Gastrocnemius medialis (tissue), 4 donors: Measurements from ENCODE around the gene PHF13. TPM values are rescaled to one million over a fixed set of nuclear protein-coding genes. Genes with fewer than 3 reads are reported as not detected.
A peak's percentile ranks its signal among the peaks of the same experiment; 100 is the strongest.

Experiments
- ATAC-seq, 2 donors: fragments of 150-250 bp; one replicate each; pipeline ENCODE4 v1.9.1; 2016
- DNase-seq, 2 donors: peaks; one replicate each; pipeline ENCODE4 v3.0.0-alpha.2; 2019
- H3K27ac ChIP-seq, 4 donors: fragments of 200-600 bp; sonication (generic); 1 replicate in 1 of 4; 2 replicates in 3 of 4; pipeline ENCODE4 v1.5.1; 2016 to 2018; ENCODE audit warnings: mild to moderate bottlenecking in 2 of 4, moderate library complexity in 1 of 4
- H3K27me3 ChIP-seq, 3 donors: fragments of 200-600 bp; sonication (generic) in 2 of 3; 1 replicate in 1 of 3; 2 replicates in 2 of 3; pipeline versions ENCODE4 v1.5.1 to v1.6.0; 2016 to 2019; ENCODE audit warnings: mild to moderate bottlenecking in 1 of 3, moderate library complexity in 1 of 3
- H3K36me3 ChIP-seq, 2 donors: fragments of 200-600 bp; sonication (generic) in 1 of 2; one replicate each; pipeline ENCODE4 v1.5.1; 2017 to 2018
- H3K4me1 ChIP-seq, 2 donors: fragments of 200-600 bp; sonication (generic) in 1 of 2; one replicate each; pipeline ENCODE4 v1.5.1; 2016 to 2017; ENCODE audit warnings: mild to moderate bottlenecking in 2 of 2
- H3K4me3 ChIP-seq, 4 donors: fragments of 200-600 bp; sonication (generic) in 3 of 4; 1 replicate in 1 of 4; 2 replicates in 3 of 4; pipeline ENCODE4 v1.5.1; 2016 to 2019; ENCODE audit warnings: mild to moderate bottlenecking in 2 of 4
- H3K9me3 ChIP-seq, 3 donors: fragments of 200-600 bp; sonication (generic) in 2 of 3; 1 replicate in 1 of 3; 2 replicates in 2 of 3; pipeline ENCODE4 v1.5.1; 2016 to 2019
- POLR2A ChIP-seq, 2 donors: fragments of 450-650 bp; IDR thresholded peaks; one replicate each; pipeline ENCODE4 v1.6.1; 2017; ENCODE audit warnings: antibody characterized with exemption in 2 of 2, mild to moderate bottlenecking in 2 of 2, moderate library complexity in 2 of 2
- in situ Hi-C, 4 donors: fragments of 200-750 bp; cut with MboI; loops; one replicate each; pipeline versions ENCODE4 v1.15.0 to v1.8.0; 2017; ENCODE audit warnings: low sequenced_read_pairs in 4 of 4
- intact Hi-C: fragments of 100-400 bp; cut with DNase I; formaldehyde crosslinking; loops from one replicate; pipeline ENCODE4 v1.15.1; 2023; ENCODE audit warnings: low total_unique reads
- total RNA-seq, 4 donors: library from RNA; depleted of rRNA; stranded (reverse); fragments of >200 nt; gene quantifications; one replicate each; pipeline versions ENCODE4 v1.1.0 to v1.2.3, GENCODE V29; 2016
- TF ChIP-seq, protein P1 (sequence below), 5 experiments: fragments of 450-650 bp in 3 of 5; fragments of 200-600 bp in 2 of 5; sonication (generic) in 2 of 5; IDR thresholded peaks in 4 of 5; conservative IDR thresholded peaks in 1 of 5; 1 replicate in 4 of 5; 2 replicates in 1 of 5; pipeline ENCODE4 v1.5.1; 2016 to 2019; ENCODE audit warnings: antibody characterized with exemption in 5 of 5, mild to moderate bottlenecking in 3 of 5, moderate library complexity in 3 of 5

Gene PHF13
- 1 to 10 TPM; 4.7 to 8.5 (median 5.3) TPM for total RNA-seq

- intact Hi-C loops (loop anchor here (1.0 kb wide), 3 partner anchors 10 to 34 kb away; partner anchors contain the start of gene ZBTB48), in situ Hi-C loops (no loop called here)
- no peaks in the 10 kb centered on the region for H3K9me3 ChIP-seq
- H3K27me3 ChIP-seq = no peaks in the 10 kb centered on the region
- H3K27ac ChIP-seq = peak within 1 kb of the TSS; percentile 97 to 100 (median 98)
- peaks cover 35 to 37% of the 10 kb centered on the region in 2 donors for H3K4me1 ChIP-seq
- peak within 1 kb of the TSS; percentile 90 to 100 (median 95) for H3K4me3 ChIP-seq
- no peaks in the 10 kb centered on the region for H3K36me3 ChIP-seq
- TF ChIP-seq POLR2A (IDR thresholded peaks at IDR 0.05) = peak; percentile 89
- TF ChIP-seq, protein P1, sequence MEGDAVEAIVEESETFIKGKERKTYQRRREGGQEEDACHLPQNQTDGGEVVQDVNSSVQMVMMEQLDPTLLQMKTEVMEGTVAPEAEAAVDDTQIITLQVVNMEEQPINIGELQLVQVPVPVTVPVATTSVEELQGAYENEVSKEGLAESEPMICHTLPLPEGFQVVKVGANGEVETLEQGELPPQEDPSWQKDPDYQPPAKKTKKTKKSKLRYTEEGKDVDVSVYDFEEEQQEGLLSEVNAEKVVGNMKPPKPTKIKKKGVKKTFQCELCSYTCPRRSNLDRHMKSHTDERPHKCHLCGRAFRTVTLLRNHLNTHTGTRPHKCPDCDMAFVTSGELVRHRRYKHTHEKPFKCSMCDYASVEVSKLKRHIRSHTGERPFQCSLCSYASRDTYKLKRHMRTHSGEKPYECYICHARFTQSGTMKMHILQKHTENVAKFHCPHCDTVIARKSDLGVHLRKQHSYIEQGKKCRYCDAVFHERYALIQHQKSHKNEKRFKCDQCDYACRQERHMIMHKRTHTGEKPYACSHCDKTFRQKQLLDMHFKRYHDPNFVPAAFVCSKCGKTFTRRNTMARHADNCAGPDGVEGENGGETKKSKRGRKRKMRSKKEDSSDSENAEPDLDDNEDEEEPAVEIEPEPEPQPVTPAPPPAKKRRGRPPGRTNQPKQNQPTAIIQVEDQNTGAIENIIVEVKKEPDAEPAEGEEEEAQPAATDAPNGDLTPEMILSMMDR (IDR thresholded peaks at IDR 0.05 in 4 of 5, conservative IDR thresholded peaks at IDR 0.05 in 1 of 5) = peak in 1 of 5 experiments; percentile 11
- DNase-seq = peak; percentile 99 to 100
- ATAC-seq = peak; percentile 81
Measured at GRCh38 chr1:6613361-6614018, at the start of gene PHF13. Gene PHF13 (plus strand): TSS chr1:6613731. CDS start chr1:6614067, 336 bp downstream.

DNA sequence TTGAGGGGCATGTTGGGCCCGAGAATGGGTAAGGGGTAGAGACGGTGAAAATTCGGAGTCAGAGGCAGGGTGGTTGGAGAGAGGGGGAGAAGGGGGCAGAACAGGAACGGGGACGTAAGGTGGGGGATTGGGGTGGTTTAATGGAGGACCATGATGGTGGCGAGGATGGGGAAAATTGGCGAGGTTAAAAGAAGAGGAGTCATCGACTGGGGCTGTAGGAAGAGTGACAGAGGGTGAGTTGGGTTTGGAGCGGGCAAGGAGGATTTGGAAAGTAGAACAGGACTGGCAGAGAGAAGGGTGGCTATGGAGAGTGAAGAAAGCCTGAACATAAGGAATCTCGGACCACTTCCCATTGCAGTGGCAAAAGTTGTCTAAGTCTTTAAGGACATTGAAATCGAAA, 44.5 kb upstream of the PHF13 start:
- Histone ChIP-seq H3K9me3 (no peaks in the 10 kb centered on the region), H3K27me3 (no peaks in the 10 kb centered on the region), H3K4me1 (no peaks in the 10 kb centered on the region), H3K36me3 (no peaks in the 10 kb centered on the region), H3K4me3 (no peak overlapping the region), H3K27ac (no peak overlapping the region)
- no peak for TF ChIP-seq POLR2A (IDR thresholded peaks at IDR 0.05)
- intact Hi-C loops = no loop called here
- in situ Hi-C loops = no loop called here
- no peak for DNase-seq
- ATAC-seq = no peak

DNA sequence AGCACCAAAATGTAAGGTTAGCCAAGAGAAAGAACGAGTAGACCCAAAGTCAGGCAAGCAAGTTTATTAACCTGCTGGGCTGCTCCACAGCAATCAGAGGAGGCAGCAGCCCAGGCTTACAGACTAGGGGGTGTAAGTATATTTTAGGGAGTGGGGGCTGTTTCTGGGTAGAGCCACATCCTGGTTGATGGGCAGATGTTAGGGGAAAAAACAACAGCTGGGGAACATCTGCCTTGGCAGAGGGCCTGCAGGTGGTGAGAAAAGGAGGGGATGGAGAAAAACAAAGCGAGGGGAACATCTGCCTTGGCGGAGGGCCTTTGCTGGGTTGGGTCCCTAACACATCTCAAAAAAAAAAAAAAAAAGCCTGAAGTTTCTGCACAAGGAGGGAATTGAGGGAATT, 43.4 kb upstream of the PHF13 start:
- DNase-seq (no peak), ATAC-seq (no peak)
- no peaks in the 10 kb centered on the region for H3K36me3 ChIP-seq
- H3K27ac ChIP-seq = no peak overlapping the region
- H3K4me1 ChIP-seq = no peaks in the 10 kb centered on the region
- H3K9me3 ChIP-seq = no peaks in the 10 kb centered on the region
- no peaks in the 10 kb centered on the region for H3K27me3 ChIP-seq
- TF ChIP-seq POLR2A (IDR thresholded peaks at IDR 0.05) = no peak
- TF ChIP-seq, protein P1 (IDR thresholded peaks at IDR 0.05 in 4 of 5, conservative IDR thresholded peaks at IDR 0.05 in 1 of 5) = no peak
- intact Hi-C loops (no loop called here), in situ Hi-C loops (loop anchor here in 1 of 4 donors (10.0 kb wide), 1 partner anchor 65 kb away; no protein-coding TSS in a partner anchor)
- H3K4me3 ChIP-seq = no peak overlapping the region

- Histone ChIP-seq H3K4me3 (no peak overlapping the region), H3K4me1 (no peaks in the 10 kb centered on the region), H3K36me3 (no peaks in the 10 kb centered on the region), H3K27me3 (no peaks in the 10 kb centered on the region), H3K9me3 (no peaks in the 10 kb centered on the region), H3K27ac (no peak overlapping the region)
- ATAC-seq (no peak), DNase-seq (no peak)
- no peak for TF ChIP-seq POLR2A (IDR thresholded peaks at IDR 0.05)
- TF ChIP-seq, protein P1 (IDR thresholded peaks at IDR 0.05 in 4 of 5, conservative IDR thresholded peaks at IDR 0.05 in 1 of 5) = no peak
- in situ Hi-C loops = loop anchor here in 1 of 4 donors (10.0 kb wide), 1 partner anchor 64 kb away; no protein-coding TSS in a partner anchor
- intact Hi-C loops = no loop called here
Measured at GRCh38 chr1:6570987-6571386, 42.5 kb upstream of the PHF13 start.

DNA sequence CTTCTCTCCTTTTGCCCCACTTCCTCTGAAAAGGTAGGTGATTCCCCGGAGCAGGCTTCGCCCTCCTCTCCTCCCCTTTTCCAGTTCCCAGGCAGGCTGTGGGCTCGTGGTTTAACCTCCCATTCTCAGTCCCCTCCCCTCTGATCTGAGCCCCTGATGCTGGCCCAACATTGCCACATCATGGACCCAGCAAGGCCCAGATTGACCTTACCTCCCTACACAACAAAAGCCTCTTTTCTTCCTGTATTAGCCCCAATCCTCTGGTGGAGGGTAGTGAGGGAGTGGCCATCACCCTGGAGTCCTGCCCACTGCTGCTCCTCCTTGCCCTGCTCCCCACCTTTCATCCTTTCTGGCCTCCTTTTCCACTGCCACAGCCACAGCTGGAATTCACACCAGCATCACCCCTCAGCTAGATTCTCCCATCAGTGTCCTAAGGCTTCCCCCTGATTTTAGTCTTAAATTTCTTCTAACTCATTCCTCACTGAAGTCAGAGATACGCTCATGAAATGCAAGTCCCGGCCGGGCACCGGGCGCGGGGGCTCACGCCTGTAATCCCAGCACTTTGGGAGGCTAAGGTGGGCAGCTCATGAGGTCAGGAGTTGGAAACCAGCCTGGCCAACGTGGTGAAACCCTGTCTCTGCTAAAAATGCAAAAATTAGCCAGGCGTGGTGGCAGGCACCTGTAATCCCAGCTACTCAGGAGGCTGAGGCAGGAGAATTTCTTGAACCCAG, 40.7 kb upstream of the PHF13 start:
- H3K27me3 ChIP-seq = no peaks in the 10 kb centered on the region
- no peaks in the 10 kb centered on the region for H3K36me3 ChIP-seq
- H3K4me3 ChIP-seq = no peak overlapping the region
- no peaks in the 10 kb centered on the region for H3K4me1 ChIP-seq
- intact Hi-C loops (no loop called here), in situ Hi-C loops (loop anchor here in 1 of 4 donors (10.0 kb wide), 1 partner anchor 62 kb away; no protein-coding TSS in a partner anchor)
- H3K27ac ChIP-seq = no peak overlapping the region
- ATAC-seq (no peak), DNase-seq (no peak)
- no peak for TF ChIP-seq POLR2A (IDR thresholded peaks at IDR 0.05)
- TF ChIP-seq, protein P1 (IDR thresholded peaks at IDR 0.05 in 4 of 5, conservative IDR thresholded peaks at IDR 0.05 in 1 of 5) = no peak
- H3K9me3 ChIP-seq = no peaks in the 10 kb centered on the region
